Measurements from ENCODE around the gene ENPP6.

ENPP6 gene

DNA sequence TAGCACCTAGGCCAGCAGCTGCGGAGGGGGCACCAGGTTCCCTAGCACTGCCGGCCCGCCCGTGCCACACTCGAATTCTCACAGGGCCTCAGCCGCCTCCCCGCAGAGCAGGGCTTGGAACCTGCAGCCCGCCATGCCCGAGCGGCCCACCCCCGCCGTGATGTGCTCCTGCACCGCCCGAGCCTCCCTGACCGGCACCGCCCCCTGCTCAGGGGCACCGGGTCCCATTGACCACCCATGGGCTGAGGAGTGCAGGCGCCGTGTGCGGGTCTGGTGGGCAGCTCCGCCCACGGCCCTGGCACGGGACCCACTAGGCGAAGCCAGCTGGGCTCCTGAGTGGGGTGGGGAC, 35.4 kb upstream of the ENPP6 start:
- Mint-ChIP-seq H3K9me3 (peaks cover 21% of the 10 kb centered on the region), H3K27ac (no peak overlapping the region), H3K4me3 (no peak overlapping the region), H3K4me1 (no peaks in the 10 kb centered on the region), H3K36me3 (ENCODE audit: low read depth) (peaks cover 4% of the 10 kb centered on the region), H3K27me3 (ENCODE audit: low read depth, poor library complexity) (no peaks in the 10 kb centered on the region)
- TF ChIP-seq, protein P1, sequence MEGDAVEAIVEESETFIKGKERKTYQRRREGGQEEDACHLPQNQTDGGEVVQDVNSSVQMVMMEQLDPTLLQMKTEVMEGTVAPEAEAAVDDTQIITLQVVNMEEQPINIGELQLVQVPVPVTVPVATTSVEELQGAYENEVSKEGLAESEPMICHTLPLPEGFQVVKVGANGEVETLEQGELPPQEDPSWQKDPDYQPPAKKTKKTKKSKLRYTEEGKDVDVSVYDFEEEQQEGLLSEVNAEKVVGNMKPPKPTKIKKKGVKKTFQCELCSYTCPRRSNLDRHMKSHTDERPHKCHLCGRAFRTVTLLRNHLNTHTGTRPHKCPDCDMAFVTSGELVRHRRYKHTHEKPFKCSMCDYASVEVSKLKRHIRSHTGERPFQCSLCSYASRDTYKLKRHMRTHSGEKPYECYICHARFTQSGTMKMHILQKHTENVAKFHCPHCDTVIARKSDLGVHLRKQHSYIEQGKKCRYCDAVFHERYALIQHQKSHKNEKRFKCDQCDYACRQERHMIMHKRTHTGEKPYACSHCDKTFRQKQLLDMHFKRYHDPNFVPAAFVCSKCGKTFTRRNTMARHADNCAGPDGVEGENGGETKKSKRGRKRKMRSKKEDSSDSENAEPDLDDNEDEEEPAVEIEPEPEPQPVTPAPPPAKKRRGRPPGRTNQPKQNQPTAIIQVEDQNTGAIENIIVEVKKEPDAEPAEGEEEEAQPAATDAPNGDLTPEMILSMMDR (IDR thresholded peaks at IDR 0.05), result no peak
- no peak for DNase-seq

DNA sequence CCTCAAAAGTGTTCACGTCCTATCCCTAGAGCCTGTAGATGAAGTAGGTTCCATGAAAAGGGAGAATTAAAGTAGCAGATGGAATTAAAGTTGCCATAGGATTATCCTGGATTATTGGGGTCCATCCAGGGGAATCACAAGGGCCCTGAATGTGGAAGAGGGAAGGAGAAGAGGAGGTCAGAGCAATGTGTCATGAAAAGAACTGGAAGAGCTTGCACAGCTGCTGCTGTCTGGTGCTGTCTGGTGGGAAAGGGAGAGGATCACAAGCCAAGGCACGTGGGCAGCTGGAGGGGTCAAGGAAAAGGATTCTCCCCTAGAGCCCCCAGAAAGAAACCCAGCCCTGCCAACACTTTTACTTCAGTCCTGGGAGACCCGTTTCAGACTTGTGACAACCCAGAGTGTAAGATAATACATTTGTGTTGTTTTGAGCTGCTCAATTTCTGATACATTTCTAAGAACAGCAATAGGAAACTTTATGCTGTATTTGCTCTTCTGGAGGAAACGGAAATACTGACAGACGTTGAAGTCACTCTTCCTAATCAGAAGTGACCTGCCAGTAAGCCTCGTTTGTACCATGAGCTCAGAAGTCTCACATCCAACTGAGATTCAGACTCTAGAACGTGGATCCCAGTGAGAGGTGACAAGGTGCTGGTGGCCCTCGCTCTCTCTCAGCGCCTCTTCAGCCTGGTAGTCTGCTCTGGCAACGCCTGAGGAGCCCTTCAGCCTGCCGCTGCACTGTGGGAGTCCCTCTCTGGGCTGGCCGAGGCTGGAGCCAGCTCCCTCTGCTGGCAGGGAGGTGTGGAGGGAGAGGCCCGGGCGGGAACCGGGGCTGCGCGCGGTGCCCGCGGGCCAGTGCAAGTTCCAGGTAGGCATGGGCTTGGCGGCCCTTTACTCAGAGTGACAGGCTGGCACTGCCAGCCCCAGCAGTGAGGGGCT, 34.7 kb upstream of the ENPP6 start:
- Mint-ChIP-seq H3K4me3 (no peak overlapping the region), H3K27ac (no peak overlapping the region), H3K36me3 (ENCODE audit: low read depth) (peaks cover 4% of the 10 kb centered on the region), H3K27me3 (ENCODE audit: low read depth, poor library complexity) (no peaks in the 10 kb centered on the region), H3K9me3 (peaks cover 21% of the 10 kb centered on the region), H3K4me1 (no peaks in the 10 kb centered on the region)
- DNase-seq, result no peak
- TF ChIP-seq, protein P1 (IDR thresholded peaks at IDR 0.05), result no peak

DNA sequence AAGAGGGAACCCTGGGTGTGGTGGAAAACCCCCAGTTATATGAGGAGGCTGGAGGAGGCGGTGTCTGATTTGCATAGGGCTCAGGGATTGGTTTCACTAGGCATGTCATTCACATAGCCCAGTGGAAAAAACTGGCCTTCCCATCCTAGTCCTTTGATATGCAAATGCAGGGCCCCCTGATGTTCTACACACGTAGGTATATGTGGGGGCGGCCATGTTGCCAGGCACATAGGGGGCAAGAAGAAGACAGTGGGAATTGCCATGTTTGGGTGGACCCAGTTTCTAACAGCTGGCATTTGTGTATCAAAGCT, 34.0 kb upstream of the ENPP6 start:
- Mint-ChIP-seq H3K27ac (no peak overlapping the region), H3K4me3 (no peak overlapping the region), H3K36me3 (ENCODE audit: low read depth) (peaks cover 4% of the 10 kb centered on the region), H3K4me1 (no peaks in the 10 kb centered on the region), H3K9me3 (peaks cover 21% of the 10 kb centered on the region), H3K27me3 (ENCODE audit: low read depth, poor library complexity) (no peaks in the 10 kb centered on the region)
- no peak for DNase-seq
- TF ChIP-seq, protein P1 (IDR thresholded peaks at IDR 0.05), result no peak

DNA sequence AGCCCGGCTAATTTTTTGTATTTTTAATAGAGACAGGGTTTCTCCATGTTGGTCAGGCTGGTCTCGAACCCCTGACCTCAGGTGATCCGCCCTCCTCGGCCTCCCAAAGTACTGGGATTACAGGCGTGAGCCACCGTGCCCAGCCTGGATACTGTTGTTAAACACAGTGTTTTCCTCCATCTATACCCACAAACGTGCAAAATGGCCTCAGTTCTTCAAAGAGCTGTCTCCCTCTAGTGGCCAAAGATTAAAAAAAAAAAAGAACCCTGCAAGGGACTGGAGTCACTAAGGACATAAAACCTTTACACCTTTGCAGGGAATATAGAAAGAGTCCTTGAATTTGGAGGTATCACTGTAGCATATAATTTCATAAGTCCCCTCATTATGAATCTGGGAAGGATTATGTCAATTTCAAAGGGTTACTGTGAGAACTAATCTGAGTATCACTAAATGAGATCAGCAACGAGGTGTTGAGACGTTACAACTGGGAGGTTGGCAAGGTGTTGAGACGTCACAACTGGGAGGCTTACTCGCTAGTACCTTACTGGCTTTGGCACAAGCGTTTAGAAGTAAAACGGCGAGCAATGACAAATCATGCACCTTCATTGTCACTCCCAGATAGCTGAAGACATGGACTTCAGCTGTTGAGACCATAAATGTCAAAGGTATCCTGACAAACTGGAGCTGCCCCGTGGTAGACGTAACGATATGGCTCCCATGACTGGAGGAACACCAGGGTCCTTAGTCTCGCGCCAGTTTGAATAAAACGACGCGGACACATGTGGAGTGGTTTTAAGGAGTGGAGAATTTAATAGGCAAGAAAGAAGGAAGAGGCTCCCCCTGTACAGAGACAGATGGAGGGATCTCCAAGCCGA, 33.4 kb upstream of the ENPP6 start:
- no peak for DNase-seq
- TF ChIP-seq, protein P1 (IDR thresholded peaks at IDR 0.05), result peak; percentile 62
- no peaks in the 10 kb centered on the region for H3K27me3 Mint-ChIP-seq (ENCODE audit: low read depth, poor library complexity)
- H3K9me3 Mint-ChIP-seq, result peaks cover 21% of the 10 kb centered on the region
- H3K27ac Mint-ChIP-seq, result no peak overlapping the region
- peaks cover 4% of the 10 kb centered on the region for H3K36me3 Mint-ChIP-seq (ENCODE audit: low read depth)
- H3K4me1 Mint-ChIP-seq, result no peaks in the 10 kb centered on the region
- no peak overlapping the region for H3K4me3 Mint-ChIP-seq

DNA sequence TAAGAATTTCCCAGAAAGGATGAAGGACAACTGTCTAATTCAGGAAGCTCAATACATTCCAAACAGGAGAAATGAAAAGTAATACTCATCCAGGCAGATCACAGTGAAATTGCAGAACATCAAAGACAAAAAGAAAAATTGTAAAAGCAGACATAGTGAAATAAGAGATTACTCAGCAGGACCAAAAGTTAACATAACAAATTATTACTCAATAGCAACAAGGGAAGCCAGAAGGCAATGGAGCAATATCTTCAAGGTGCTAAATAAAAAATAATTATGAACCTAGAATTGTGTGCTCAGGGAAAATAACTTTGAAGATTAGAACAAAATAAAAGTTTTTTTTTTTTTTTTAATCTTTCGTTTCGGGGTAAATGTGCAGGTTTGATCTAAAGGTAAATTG, 30.5 kb upstream of the ENPP6 start:
- peaks cover 12% of the 10 kb centered on the region for H3K9me3 Mint-ChIP-seq
- DNase-seq, result no peak
- TF ChIP-seq, protein P1 (IDR thresholded peaks at IDR 0.05), result no peak
- H3K27me3 Mint-ChIP-seq (ENCODE audit: low read depth, poor library complexity), result peaks cover 3% of the 10 kb centered on the region
- H3K4me1 Mint-ChIP-seq, result no peaks in the 10 kb centered on the region
- no peak overlapping the region for H3K4me3 Mint-ChIP-seq
- no peak overlapping the region for H3K27ac Mint-ChIP-seq
- H3K36me3 Mint-ChIP-seq (ENCODE audit: low read depth), result peaks cover 4% of the 10 kb centered on the region
